ENCODE measurements around the gene SLC8A1. TPM values are rescaled to one million over a fixed set of nuclear protein-coding genes. Genes with fewer than 3 reads are reported as not detected.

Gene SLC8A1
- total RNA-seq, 1 experiment from 2014 or later: not detected

DNA sequence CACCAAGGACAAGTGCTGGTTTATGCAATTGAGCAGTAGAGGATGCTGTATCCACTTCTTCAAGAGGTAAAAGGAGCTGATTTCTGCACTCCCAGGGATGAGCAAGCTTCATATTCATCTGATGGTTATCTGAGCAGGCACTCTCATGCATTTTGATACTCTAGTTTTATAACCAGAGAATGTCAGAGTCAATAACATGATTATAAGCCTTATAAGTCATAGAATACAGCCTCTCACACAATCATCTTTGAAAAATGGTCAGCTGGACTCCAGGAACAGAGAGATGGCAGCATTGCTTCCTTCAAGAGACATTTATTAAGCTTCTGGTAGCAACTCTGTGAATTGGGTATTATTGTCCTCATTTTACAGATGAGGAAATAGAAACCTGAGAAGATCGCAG lies 167.1 kb downstream of the SLC8A1 start:
- H3K9me3 ChIP-seq (ENCODE audit: low read length): no peaks in the 10 kb centered on the region
- no peak overlapping the region for H3K9ac ChIP-seq (ENCODE audit: low read length)
- no peaks in the 10 kb centered on the region for H4K20me1 ChIP-seq (ENCODE audit: insufficient read depth, low read depth, low read length)
- no peak for DNase-seq
- no peaks in the 10 kb centered on the region for H3K9me2 ChIP-seq (replicated peaks; ENCODE audit: insufficient read depth, low read length)
- H3K4me3 ChIP-seq (ENCODE audit: low read length): no peak overlapping the region
- H3K4me2 ChIP-seq (ENCODE audit: low read depth, low read length, poor library complexity, severe bottlenecking): no peak overlapping the region
- no peaks in the 10 kb centered on the region for H3K79me2 ChIP-seq (ENCODE audit: low read length)
- no peak overlapping the region for H2AFZ ChIP-seq (ENCODE audit: low read length)
- H3K27me3 ChIP-seq (ENCODE audit: low read length): peaks cover 3% of the 10 kb centered on the region; the same call in 1 of the 2 replicates
- no peak overlapping the region for H3K27ac ChIP-seq (ENCODE audit: low read length)
- H3K36me3 ChIP-seq (ENCODE audit: insufficient read depth, low read length): no peaks in the 10 kb centered on the region
- peaks cover 49% of the 10 kb centered on the region for H3K4me1 ChIP-seq (ENCODE audit: low read length)

DNA sequence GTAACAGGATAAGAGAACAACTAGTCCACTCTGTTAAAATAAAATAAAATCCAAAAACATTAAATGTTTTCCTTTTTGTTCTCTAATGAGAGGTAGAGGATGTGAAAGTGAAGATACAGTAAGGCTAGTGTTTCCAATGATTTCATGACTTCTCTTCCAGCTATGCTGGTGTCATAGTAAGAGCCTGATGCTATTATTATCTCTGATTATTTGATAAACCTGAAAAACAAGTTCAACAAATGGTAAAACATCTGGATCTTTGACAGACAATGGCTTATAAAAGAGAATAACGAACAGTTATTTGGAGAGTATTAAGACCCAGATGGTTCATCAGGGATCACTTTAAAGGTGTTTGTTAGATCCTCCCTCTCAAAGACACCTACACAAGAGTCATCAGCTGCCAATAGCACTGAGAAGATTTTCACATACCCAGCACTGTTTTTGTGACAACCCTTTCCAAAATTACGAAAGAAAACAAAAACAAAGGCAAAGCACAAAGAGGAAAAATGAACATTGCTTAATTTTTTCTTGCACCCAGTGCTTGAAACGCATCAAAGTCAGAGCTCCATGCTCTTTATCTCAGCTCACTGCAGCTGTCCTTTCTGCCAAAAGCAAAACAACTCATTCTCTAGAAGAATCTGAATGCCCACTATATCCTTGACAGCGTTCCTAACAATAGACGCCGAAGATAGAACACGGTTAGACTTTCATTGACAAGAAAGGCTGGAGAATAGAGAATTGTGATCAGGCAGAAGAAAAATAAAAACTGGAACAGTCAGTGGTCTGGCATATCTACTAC lies 168.6 kb downstream of the SLC8A1 start:
- Histone ChIP-seq H3K36me3 (ENCODE audit: insufficient read depth, low read length) (no peaks in the 10 kb centered on the region), H3K4me3 (ENCODE audit: low read length) (peak overlapping the region; percentile 49), H4K20me1 (ENCODE audit: insufficient read depth, low read depth, low read length) (no peaks in the 10 kb centered on the region), H3K79me2 (ENCODE audit: low read length) (no peaks in the 10 kb centered on the region), H3K27me3 (ENCODE audit: low read length) (peaks cover 3% of the 10 kb centered on the region; the same call in 1 of the 2 replicates), H2AFZ (ENCODE audit: low read length) (no peak overlapping the region), H3K9ac (ENCODE audit: low read length) (no peak overlapping the region), H3K27ac (ENCODE audit: low read length) (no peak overlapping the region), H3K4me1 (ENCODE audit: low read length) (peaks cover 60% of the 10 kb centered on the region), H3K9me3 (ENCODE audit: low read length) (no peaks in the 10 kb centered on the region), H3K4me2 (ENCODE audit: low read depth, low read length, poor library complexity, severe bottlenecking) (peak overlapping the region; percentile 75), H3K9me2 (replicated peaks; ENCODE audit: insufficient read depth, low read length) (no peaks in the 10 kb centered on the region)
- DNase-seq: peak; percentile 45

DNA sequence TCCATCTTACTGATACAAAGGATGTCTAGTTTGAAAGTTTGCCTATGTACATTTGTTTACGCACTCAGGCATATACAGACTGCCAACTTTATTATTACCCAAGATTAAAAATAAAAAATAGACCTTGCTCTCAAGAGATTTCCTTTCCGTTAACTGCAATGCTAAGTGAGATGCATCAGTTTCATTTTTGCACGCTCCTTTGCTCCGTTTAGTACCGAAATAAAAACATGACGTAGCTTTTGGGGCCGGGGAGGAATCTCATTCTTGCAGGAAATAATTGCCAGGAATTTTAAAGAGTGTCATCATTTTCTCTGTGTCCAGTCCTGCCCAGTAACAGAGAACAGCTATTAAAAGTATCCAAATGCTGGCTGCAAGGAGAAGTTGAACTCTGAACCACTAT lies 169.5 kb downstream of the SLC8A1 start:
- no peaks in the 10 kb centered on the region for H4K20me1 ChIP-seq (ENCODE audit: insufficient read depth, low read depth, low read length)
- peak overlapping the region; percentile 28; the same call in 1 of the 2 replicates for H3K9ac ChIP-seq (ENCODE audit: low read length)
- H2AFZ ChIP-seq (ENCODE audit: low read length): no peak overlapping the region
- H3K27ac ChIP-seq (ENCODE audit: low read length): peak overlapping the region; percentile 52
- H3K79me2 ChIP-seq (ENCODE audit: low read length): no peaks in the 10 kb centered on the region
- no peaks in the 10 kb centered on the region for H3K9me2 ChIP-seq (replicated peaks; ENCODE audit: insufficient read depth, low read length)
- H3K36me3 ChIP-seq (ENCODE audit: insufficient read depth, low read length): no peaks in the 10 kb centered on the region
- peak overlapping the region; percentile 49 for H3K4me3 ChIP-seq (ENCODE audit: low read length)
- peak; percentile 87 for DNase-seq
- no peaks in the 10 kb centered on the region for H3K9me3 ChIP-seq (ENCODE audit: low read length)
- peaks cover 3% of the 10 kb centered on the region; the same call in 1 of the 2 replicates for H3K27me3 ChIP-seq (ENCODE audit: low read length)
- peaks cover 61% of the 10 kb centered on the region for H3K4me1 ChIP-seq (ENCODE audit: low read length)
- peak overlapping the region; percentile 75 for H3K4me2 ChIP-seq (ENCODE audit: low read depth, low read length, poor library complexity, severe bottlenecking)

DNA sequence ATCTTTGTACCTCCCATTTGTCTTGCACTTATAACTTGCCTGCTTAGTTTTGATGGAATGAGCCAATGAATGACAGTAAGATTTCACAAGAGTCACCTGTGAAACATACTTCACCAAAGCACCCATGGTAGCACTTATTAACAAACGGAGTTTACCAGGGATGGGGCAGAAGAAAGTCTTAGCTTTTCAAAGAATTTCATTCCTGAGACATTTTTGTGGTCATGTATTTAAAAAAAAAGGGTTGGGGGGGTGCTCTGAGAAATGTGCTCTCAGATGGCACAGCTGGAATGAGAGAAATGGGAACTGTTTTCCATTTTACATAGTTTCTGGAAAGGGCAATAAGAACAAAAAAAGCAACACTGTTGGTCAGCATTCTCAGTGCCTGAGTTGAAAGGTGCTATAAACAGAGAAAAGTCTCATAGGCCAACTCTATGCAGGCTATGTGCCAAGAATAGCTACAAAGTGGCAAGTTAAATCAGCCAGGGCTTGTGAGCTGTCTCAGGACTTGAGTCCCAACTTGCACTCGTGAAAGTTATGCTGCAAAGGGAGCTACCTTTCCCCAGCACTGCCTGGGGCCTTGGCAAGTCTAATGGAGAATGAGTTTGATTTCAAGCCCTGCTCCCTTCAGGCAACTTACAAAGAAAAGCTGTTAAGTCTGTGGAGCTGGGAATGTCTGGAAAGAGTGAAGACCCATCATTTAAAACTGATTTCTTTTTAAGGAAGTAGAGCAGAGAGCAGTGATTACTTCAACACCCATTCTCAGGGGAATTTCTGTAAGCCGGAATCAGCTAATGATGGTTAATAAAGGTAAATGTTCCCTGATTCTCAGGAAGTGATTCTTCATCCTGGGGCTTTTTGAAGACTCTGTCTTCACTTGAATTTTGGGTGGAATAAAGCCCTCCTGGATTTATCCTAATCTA lies 170.6 kb downstream of the SLC8A1 start:
- H3K9me2 ChIP-seq (replicated peaks; ENCODE audit: insufficient read depth, low read length): no peaks in the 10 kb centered on the region
- H3K4me1 ChIP-seq (ENCODE audit: low read length): peaks cover 72% of the 10 kb centered on the region
- H3K36me3 ChIP-seq (ENCODE audit: insufficient read depth, low read length): no peaks in the 10 kb centered on the region
- H3K27ac ChIP-seq (ENCODE audit: low read length): peak overlapping the region; percentile 52
- H3K79me2 ChIP-seq (ENCODE audit: low read length): no peaks in the 10 kb centered on the region
- no peaks in the 10 kb centered on the region for H3K9me3 ChIP-seq (ENCODE audit: low read length)
- no peaks in the 10 kb centered on the region for H4K20me1 ChIP-seq (ENCODE audit: insufficient read depth, low read depth, low read length)
- no peak overlapping the region for H2AFZ ChIP-seq (ENCODE audit: low read length)
- peak overlapping the region; percentile 49 for H3K4me3 ChIP-seq (ENCODE audit: low read length)
- peak overlapping the region; percentile 28 for H3K9ac ChIP-seq (ENCODE audit: low read length)
- peak overlapping the region; percentile 75 for H3K4me2 ChIP-seq (ENCODE audit: low read depth, low read length, poor library complexity, severe bottlenecking)
- peaks cover 3% of the 10 kb centered on the region; the same call in 1 of the 2 replicates for H3K27me3 ChIP-seq (ENCODE audit: low read length)
- peak; percentile 76 for DNase-seq

DNA sequence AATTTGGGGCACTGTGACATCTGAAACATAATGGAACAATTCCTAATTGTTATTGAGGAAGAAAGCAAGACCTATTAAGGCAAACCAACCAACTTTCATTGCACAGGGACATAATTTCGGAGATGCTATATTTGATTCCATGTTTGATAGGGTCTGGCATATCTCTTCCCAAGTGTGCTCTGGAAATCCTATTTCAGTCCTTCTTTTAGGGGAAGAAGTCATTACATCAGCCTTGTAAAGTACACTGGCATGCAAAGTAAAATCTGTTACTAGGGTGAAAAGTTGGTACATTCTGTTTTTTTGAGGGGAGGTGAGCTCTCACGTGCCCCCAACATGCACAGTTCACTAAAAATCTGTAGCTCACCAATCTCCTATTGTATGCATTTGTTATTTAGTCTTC lies 172.4 kb downstream of the SLC8A1 start:
- H3K9ac ChIP-seq (ENCODE audit: low read length): no peak overlapping the region

DNA sequence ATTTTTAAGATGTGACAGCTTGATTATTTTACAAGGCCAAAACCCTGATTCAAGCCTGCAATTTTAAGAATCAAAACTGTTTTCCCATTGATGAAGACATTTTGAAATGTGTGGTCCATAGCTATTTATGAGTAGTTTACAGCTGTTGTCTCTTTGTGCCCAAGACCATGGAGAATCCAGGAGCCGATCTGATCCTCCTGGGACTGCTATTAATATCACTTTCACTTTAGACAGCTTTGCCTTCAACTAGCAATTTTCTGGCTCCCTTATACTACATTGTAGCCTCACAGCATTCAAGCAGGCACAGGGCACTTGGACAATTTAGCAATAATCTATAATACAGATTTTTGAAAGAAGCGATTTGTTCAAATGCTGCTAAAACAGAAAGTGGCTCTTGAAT lies 172.9 kb downstream of the SLC8A1 start:
- no peaks in the 10 kb centered on the region for H4K20me1 ChIP-seq (ENCODE audit: insufficient read depth, low read depth, low read length)
- H3K79me2 ChIP-seq (ENCODE audit: low read length): no peaks in the 10 kb centered on the region
- no peaks in the 10 kb centered on the region for H3K9me2 ChIP-seq (replicated peaks; ENCODE audit: insufficient read depth, low read length)
- no peak overlapping the region for H3K9ac ChIP-seq (ENCODE audit: low read length)
- H3K4me1 ChIP-seq (ENCODE audit: low read length): peaks cover 66% of the 10 kb centered on the region
- no peaks in the 10 kb centered on the region for H3K36me3 ChIP-seq (ENCODE audit: insufficient read depth, low read length)
- no peak overlapping the region for H3K27ac ChIP-seq (ENCODE audit: low read length)
- H3K9me3 ChIP-seq (ENCODE audit: low read length): no peaks in the 10 kb centered on the region
- H3K4me2 ChIP-seq (ENCODE audit: low read depth, low read length, poor library complexity, severe bottlenecking): no peak overlapping the region
- H2AFZ ChIP-seq (ENCODE audit: low read length): no peak overlapping the region
- H3K27me3 ChIP-seq (ENCODE audit: low read length): no peaks in the 10 kb centered on the region
- no peak overlapping the region for H3K4me3 ChIP-seq (ENCODE audit: low read length)
- no peak for DNase-seq

More for the DNA sequence above, 172.4 kb downstream of the SLC8A1 start:
- Histone ChIP-seq H3K4me3 (ENCODE audit: low read length) (no peak overlapping the region), H3K27me3 (ENCODE audit: low read length) (no peaks in the 10 kb centered on the region), H3K36me3 (ENCODE audit: insufficient read depth, low read length) (no peaks in the 10 kb centered on the region), H4K20me1 (ENCODE audit: insufficient read depth, low read depth, low read length) (no peaks in the 10 kb centered on the region), H3K4me2 (ENCODE audit: low read depth, low read length, poor library complexity, severe bottlenecking) (no peak overlapping the region), H3K4me1 (ENCODE audit: low read length) (peaks cover 66% of the 10 kb centered on the region), H3K9me2 (replicated peaks; ENCODE audit: insufficient read depth, low read length) (no peaks in the 10 kb centered on the region), H2AFZ (ENCODE audit: low read length) (no peak overlapping the region), H3K9me3 (ENCODE audit: low read length) (no peaks in the 10 kb centered on the region), H3K27ac (ENCODE audit: low read length) (no peak overlapping the region), H3K79me2 (ENCODE audit: low read length) (no peaks in the 10 kb centered on the region)
- DNase-seq: no peak

DNA sequence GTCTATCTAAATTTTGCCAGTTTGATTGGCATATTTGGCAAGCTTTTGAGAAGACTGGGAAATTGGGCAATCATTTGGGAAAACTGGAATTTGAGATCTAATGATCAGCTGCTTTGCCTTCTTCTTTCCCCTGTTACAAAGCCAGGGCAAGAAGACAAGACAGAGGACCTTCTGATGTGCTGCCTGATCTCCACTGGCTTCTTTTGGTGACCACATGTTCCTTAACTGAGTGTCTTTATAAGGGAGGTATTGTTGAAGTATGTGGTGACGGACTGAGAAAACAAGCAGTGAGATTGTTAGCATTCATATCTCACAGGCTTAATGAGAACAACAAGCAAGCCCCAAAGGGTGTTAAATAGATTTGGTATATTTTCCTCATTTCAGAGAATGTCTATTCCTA lies 175.8 kb downstream of the SLC8A1 start:
- no peaks in the 10 kb centered on the region for H3K36me3 ChIP-seq (ENCODE audit: insufficient read depth, low read length)
- H4K20me1 ChIP-seq (ENCODE audit: insufficient read depth, low read depth, low read length): no peaks in the 10 kb centered on the region
- H3K4me3 ChIP-seq (ENCODE audit: low read length): no peak overlapping the region
- no peak overlapping the region for H2AFZ ChIP-seq (ENCODE audit: low read length)
- H3K4me1 ChIP-seq (ENCODE audit: low read length): peaks cover 41% of the 10 kb centered on the region
- DNase-seq: no peak
- no peak overlapping the region for H3K27ac ChIP-seq (ENCODE audit: low read length)
- no peak overlapping the region for H3K4me2 ChIP-seq (ENCODE audit: low read depth, low read length, poor library complexity, severe bottlenecking)
- no peaks in the 10 kb centered on the region for H3K79me2 ChIP-seq (ENCODE audit: low read length)
- H3K9me2 ChIP-seq (replicated peaks; ENCODE audit: insufficient read depth, low read length): no peaks in the 10 kb centered on the region
- H3K27me3 ChIP-seq (ENCODE audit: low read length): no peaks in the 10 kb centered on the region
- no peaks in the 10 kb centered on the region for H3K9me3 ChIP-seq (ENCODE audit: low read length)
- no peak overlapping the region for H3K9ac ChIP-seq (ENCODE audit: low read length)

DNA sequence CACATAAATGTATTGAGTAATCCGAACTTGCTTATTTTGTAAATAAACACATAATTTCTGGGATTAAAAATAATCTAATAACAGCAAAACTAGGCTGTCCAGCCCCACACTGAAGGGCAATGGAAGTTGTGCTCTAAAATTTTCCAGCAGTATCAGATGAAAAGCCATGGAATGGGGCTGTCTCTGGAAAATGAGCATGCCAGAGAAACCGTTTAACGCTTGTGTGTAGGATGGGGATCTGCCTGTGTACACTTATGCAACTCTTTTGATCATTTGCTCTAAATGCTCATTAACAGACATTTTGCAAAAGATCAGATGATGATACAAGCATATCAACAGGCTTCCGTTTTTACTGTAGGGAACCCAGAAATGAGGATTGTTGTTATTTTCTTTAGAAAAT lies 177.6 kb downstream of the SLC8A1 start:
- H3K4me2 ChIP-seq (ENCODE audit: low read depth, low read length, poor library complexity, severe bottlenecking): no peak overlapping the region
- no peaks in the 10 kb centered on the region for H3K36me3 ChIP-seq (ENCODE audit: insufficient read depth, low read length)
- DNase-seq: no peak
- H3K4me1 ChIP-seq (ENCODE audit: low read length): peaks cover 23% of the 10 kb centered on the region
- no peak overlapping the region for H3K27ac ChIP-seq (ENCODE audit: low read length)
- H3K9ac ChIP-seq (ENCODE audit: low read length): no peak overlapping the region
- H4K20me1 ChIP-seq (ENCODE audit: insufficient read depth, low read depth, low read length): no peaks in the 10 kb centered on the region
- H2AFZ ChIP-seq (ENCODE audit: low read length): no peak overlapping the region
- no peak overlapping the region for H3K4me3 ChIP-seq (ENCODE audit: low read length)
- H3K27me3 ChIP-seq (ENCODE audit: low read length): no peaks in the 10 kb centered on the region
- no peaks in the 10 kb centered on the region for H3K9me3 ChIP-seq (ENCODE audit: low read length)
- H3K79me2 ChIP-seq (ENCODE audit: low read length): no peaks in the 10 kb centered on the region
- H3K9me2 ChIP-seq (replicated peaks; ENCODE audit: insufficient read depth, low read length): no peaks in the 10 kb centered on the region
